ENCODE data around the gene ENDOD1.

ENDOD1 gene

GRCh38 chr11:95058621-95059020, 31.0 kb upstream of the ENDOD1 start:
- no peak overlapping the region for H3K4me3 ChIP-seq (ENCODE audit: severe bottlenecking)
- ATAC-seq (ENCODE audit: low read depth) = no peak

GRCh38 chr11:95059046-95059445, 30.6 kb upstream of the ENDOD1 start:
- H3K4me3 ChIP-seq (ENCODE audit: severe bottlenecking) = no peak overlapping the region
- H3K27me3 ChIP-seq (ENCODE audit: insufficient read depth, poor library complexity, severe bottlenecking) = no peaks in the 10 kb centered on the region
- H3K27ac ChIP-seq (ENCODE audit: poor library complexity, severe bottlenecking) = no peak overlapping the region
- no peak for TF ChIP-seq CTCF (IDR thresholded peaks at IDR 0.05; ENCODE audit: poor library complexity, severe bottlenecking)
- no peaks in the 10 kb centered on the region for H3K4me1 ChIP-seq (ENCODE audit: insufficient read depth, poor library complexity, severe bottlenecking)
- DNase-seq (ENCODE audit: low spot score) = no peak
- ATAC-seq (ENCODE audit: low read depth) = no peak
- no peaks in the 10 kb centered on the region for H3K9me3 ChIP-seq (ENCODE audit: severe bottlenecking)
- H3K36me3 ChIP-seq (ENCODE audit: low read depth) = no peaks in the 10 kb centered on the region

More at GRCh38 chr11:95058621-95059020, 31.0 kb upstream of the ENDOD1 start:
- no peaks in the 10 kb centered on the region for H3K27me3 ChIP-seq (ENCODE audit: insufficient read depth, poor library complexity, severe bottlenecking)
- no peak for TF ChIP-seq CTCF (IDR thresholded peaks at IDR 0.05; ENCODE audit: poor library complexity, severe bottlenecking)
- H3K36me3 ChIP-seq (ENCODE audit: low read depth) = no peaks in the 10 kb centered on the region
- no peak overlapping the region for H3K27ac ChIP-seq (ENCODE audit: poor library complexity, severe bottlenecking)
- no peaks in the 10 kb centered on the region for H3K9me3 ChIP-seq (ENCODE audit: severe bottlenecking)
- DNase-seq (ENCODE audit: low spot score) = no peak
- no peaks in the 10 kb centered on the region for H3K4me1 ChIP-seq (ENCODE audit: insufficient read depth, poor library complexity, severe bottlenecking)

GRCh38 chr11:95065336-95065735, 24.3 kb upstream of the ENDOD1 start:
- H3K27ac ChIP-seq (ENCODE audit: poor library complexity, severe bottlenecking) = no peak overlapping the region
- no peak overlapping the region for H3K4me3 ChIP-seq (ENCODE audit: severe bottlenecking)
- no peaks in the 10 kb centered on the region for H3K9me3 ChIP-seq (ENCODE audit: severe bottlenecking)
- no peak for TF ChIP-seq CTCF (IDR thresholded peaks at IDR 0.05; ENCODE audit: poor library complexity, severe bottlenecking)
- H3K36me3 ChIP-seq (ENCODE audit: low read depth) = peaks cover 10% of the 10 kb centered on the region
- DNase-seq (ENCODE audit: low spot score) (no peak), ATAC-seq (ENCODE audit: low read depth) (no peak)
- H3K27me3 ChIP-seq (ENCODE audit: insufficient read depth, poor library complexity, severe bottlenecking) = no peaks in the 10 kb centered on the region
- H3K4me1 ChIP-seq (ENCODE audit: insufficient read depth, poor library complexity, severe bottlenecking) = peaks cover 28% of the 10 kb centered on the region

DNA sequence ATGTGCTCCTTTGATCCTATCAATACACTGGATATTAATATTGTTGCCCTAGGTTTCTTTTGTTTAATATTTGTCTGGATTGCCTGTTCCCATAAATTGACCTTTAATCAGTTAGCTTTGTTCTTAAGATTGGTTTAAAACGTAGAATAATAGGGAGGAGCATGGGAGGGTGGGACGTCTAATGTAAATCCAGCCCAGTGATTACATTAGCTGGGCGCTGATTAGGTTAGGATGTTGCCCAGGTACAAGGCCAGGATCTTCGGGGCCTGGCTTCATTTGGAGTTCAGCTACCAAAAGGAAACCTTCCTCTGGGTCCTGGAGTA, 23.0 kb upstream of the ENDOD1 start, which contains the start of gene SRSF8:
Gene SRSF8, plus strand, starts transcription at position 204 of the 323 bp plus-strand sequence. CDS start 308 bp downstream, outside the sequence.
- TF ChIP-seq CTCF (IDR thresholded peaks at IDR 0.05; ENCODE audit: poor library complexity, severe bottlenecking) = no peak
- H3K4me3 ChIP-seq (ENCODE audit: severe bottlenecking) = peak within 1 kb of the TSS; percentile 57
- peaks cover 14% of the 10 kb centered on the region for H3K36me3 ChIP-seq (ENCODE audit: low read depth)
- ATAC-seq (ENCODE audit: low read depth) (peak; percentile 52), DNase-seq (ENCODE audit: low spot score) (no peak)
- peak within 1 kb of the TSS; percentile 69 for H3K27ac ChIP-seq (ENCODE audit: poor library complexity, severe bottlenecking)
- no peaks in the 10 kb centered on the region for H3K9me3 ChIP-seq (ENCODE audit: severe bottlenecking)
- H3K27me3 ChIP-seq (ENCODE audit: insufficient read depth, poor library complexity, severe bottlenecking) = no peaks in the 10 kb centered on the region
- peaks cover 28% of the 10 kb centered on the region for H3K4me1 ChIP-seq (ENCODE audit: insufficient read depth, poor library complexity, severe bottlenecking)

DNA sequence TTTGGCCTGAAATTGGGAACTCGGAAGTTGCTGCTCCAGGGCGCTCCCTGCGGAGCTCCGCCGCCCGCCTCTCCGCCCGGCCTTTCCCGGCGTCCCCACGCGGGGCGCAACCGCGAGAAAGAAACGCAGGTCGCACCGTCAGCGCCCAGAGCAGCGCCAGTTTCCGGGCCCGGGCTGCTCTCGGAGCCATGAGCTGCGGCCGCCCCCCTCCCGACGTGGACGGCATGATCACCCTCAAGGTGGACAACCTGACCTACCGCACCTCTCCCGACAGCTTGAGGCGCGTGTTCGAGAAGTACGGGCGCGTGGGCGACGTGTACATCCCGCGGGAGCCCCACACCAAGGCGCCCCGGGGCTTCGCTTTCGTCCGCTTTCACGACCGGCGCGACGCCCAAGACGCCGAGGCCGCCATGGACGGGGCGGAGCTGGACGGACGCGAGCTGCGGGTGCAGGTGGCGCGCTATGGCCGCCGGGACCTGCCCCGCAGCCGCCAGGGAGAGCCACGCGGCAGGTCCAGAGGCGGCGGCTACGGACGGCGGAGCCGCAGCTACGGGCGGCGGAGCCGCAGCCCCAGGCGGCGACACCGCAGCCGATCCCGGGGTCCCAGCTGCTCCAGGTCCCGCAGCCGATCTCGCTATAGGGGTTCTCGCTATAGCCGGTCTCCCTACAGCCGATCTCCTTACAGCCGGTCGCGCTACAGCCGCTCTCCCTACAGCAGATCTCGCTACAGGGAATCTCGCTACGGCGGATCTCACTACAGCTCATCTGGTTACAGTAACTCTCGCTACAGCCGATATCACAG, 22.4 kb upstream of the ENDOD1 start:
- peak; percentile 47 for TF ChIP-seq CTCF (IDR thresholded peaks at IDR 0.05; ENCODE audit: poor library complexity, severe bottlenecking)
- H3K27ac ChIP-seq (ENCODE audit: poor library complexity, severe bottlenecking) = peak overlapping the region; percentile 69
- H3K9me3 ChIP-seq (ENCODE audit: severe bottlenecking) = no peaks in the 10 kb centered on the region
- peak overlapping the region; percentile 57 for H3K4me3 ChIP-seq (ENCODE audit: severe bottlenecking)
- peak; percentile 63 for ATAC-seq (ENCODE audit: low read depth)
- peak; percentile 72 for DNase-seq (ENCODE audit: low spot score)
- H3K36me3 ChIP-seq (ENCODE audit: low read depth) = peaks cover 14% of the 10 kb centered on the region
- no peaks in the 10 kb centered on the region for H3K27me3 ChIP-seq (ENCODE audit: insufficient read depth, poor library complexity, severe bottlenecking)
- peaks cover 28% of the 10 kb centered on the region for H3K4me1 ChIP-seq (ENCODE audit: insufficient read depth, poor library complexity, severe bottlenecking)
